DND-41 (cell line): ENCODE data around the gene FXYD2.
"Not testable (repeated sequence)": the region's sequence is repeated elsewhere in the genome, so short reads cannot be mapped to it uniquely, and the experiment has no call there.

Experiments used
- CTCF ChIP-seq: IDR thresholded peaks from 2 replicates; pipeline ENCODE4 v1.5.1; 2012; ENCODE audit warnings: borderline replicate concordance, low read length, moderate library complexity, mild to moderate bottlenecking; ENCODE audit not compliant: poor library complexity, severe bottlenecking; ENCODE audit errors: extremely low read depth
- EZH2 ChIP-seq: IDR thresholded peaks from 3 replicates; pipeline ENCODE4 v1.6.1; 2012; ENCODE audit warnings: borderline replicate concordance, low read depth, mild to moderate bottlenecking, moderate library complexity, low read length, inconsistent platforms; ENCODE audit not compliant: severe bottlenecking

GRCh38 chr11:117810056-117810451 lies 14.5 kb downstream of the FXYD2 start:
- TF ChIP-seq CTCF, EZH2: not testable (repeated sequence)
